IgD-negative memory B cell (primary cell): ENCODE results near the gene CNPY1. TPM values are rescaled to one million over a fixed set of nuclear protein-coding genes. Genes with fewer than 3 reads are reported as not detected.
"Not testable (repeated sequence)": the region's sequence is repeated elsewhere in the genome, so short reads cannot be mapped to it uniquely, and the experiment has no call there.

ENCODE experiments used
- H3K27ac Mint-ChIP-seq, 3 donors: one replicate each; pipeline ENCODE4 v1.8.0; 2020 to 2022; ENCODE audit warnings: mild to moderate bottlenecking in 3 of 3, mixed read lengths in 3 of 3, moderate library complexity in 1 of 3
- H3K27me3 Mint-ChIP-seq: one replicate; pipeline ENCODE4 v1.8.0; 2021; ENCODE audit warnings: mixed read lengths
- H3K36me3 Mint-ChIP-seq: one replicate; pipeline ENCODE4 v1.8.0; 2020; ENCODE audit warnings: mild to moderate bottlenecking, mixed read lengths
- H3K4me1 Mint-ChIP-seq, 3 donors: one replicate each; pipeline ENCODE4 v1.8.0; 2020 to 2022; ENCODE audit warnings: mixed read lengths in 3 of 3, mild to moderate bottlenecking in 1 of 3
- H3K4me3 Mint-ChIP-seq, 4 donors: one replicate each; pipeline ENCODE4 v1.8.0; 2020 to 2022; ENCODE audit warnings: mild to moderate bottlenecking in 4 of 4, mixed read lengths in 4 of 4, moderate library complexity in 3 of 4
- H3K9me3 Mint-ChIP-seq, 3 donors: one replicate each; pipeline ENCODE4 v1.8.0; 2020 to 2021; ENCODE audit warnings: mixed read lengths in 3 of 3, mild to moderate bottlenecking in 1 of 3
- polyA plus RNA-seq: library from polyadenylated mRNA; unstranded; fragments of 300-500 nt; fragmentation: Illumina TruSeq; gene quantifications from one replicate; pipeline ENCODE4 v1.2.3, GENCODE V29; 2021

The CNPY1 gene
- polyA plus RNA-seq, result not detected

- H3K36me3 Mint-ChIP-seq, result not testable (repeated sequence)
These were observed at the start of gene CNPY1 for GRCh38 chr7:155546449-155546848. TSS of gene CNPY1 (minus strand) at chr7:155546559. CDS start at chr7:155545929, 630 bp downstream.

DNA sequence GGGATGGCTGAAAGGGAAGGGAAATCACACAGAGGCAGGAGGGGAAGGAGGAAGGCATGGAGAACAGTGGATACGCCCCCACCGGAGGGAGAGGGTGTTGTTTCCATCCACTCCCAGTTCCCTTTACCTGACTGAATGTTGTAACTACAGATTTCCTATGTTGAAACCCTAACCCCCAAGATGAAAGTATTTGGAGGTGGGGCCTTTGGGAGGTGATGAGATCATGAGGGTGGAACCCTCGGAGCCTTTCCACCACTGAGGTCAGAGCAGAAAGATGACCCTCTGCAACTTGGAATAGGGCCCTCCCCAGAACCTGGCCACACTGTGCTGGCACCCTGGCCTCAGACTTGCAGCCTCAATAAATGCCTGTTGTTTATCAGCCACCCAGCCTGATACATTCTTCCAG is 48.6 kb upstream of the CNPY1 start:
- H3K27me3 Mint-ChIP-seq, result peaks cover 15% of the 10 kb centered on the region
- no peaks in the 10 kb centered on the region for H3K9me3 Mint-ChIP-seq
- peak overlapping the region in 1 of 3 donors; percentile 28 for H3K27ac Mint-ChIP-seq
- no peak overlapping the region for H3K4me3 Mint-ChIP-seq
- peaks cover 0 to 5% (median 3%) of the 10 kb centered on the region in 3 donors for H3K4me1 Mint-ChIP-seq
- H3K36me3 Mint-ChIP-seq, result no peaks in the 10 kb centered on the region

More at GRCh38 chr7:155546449-155546848, at the start of gene CNPY1:
- not testable (repeated sequence) for H3K27me3 Mint-ChIP-seq, H3K4me3 Mint-ChIP-seq, H3K27ac Mint-ChIP-seq, H3K9me3 Mint-ChIP-seq, H3K4me1 Mint-ChIP-seq

GRCh38 chr7:155594163-155594732 is 47.9 kb upstream of the CNPY1 start:
- H3K27me3 Mint-ChIP-seq, result peaks cover 14% of the 10 kb centered on the region
- H3K4me3 Mint-ChIP-seq, result no peak overlapping the region
- no peaks in the 10 kb centered on the region for H3K36me3 Mint-ChIP-seq
- H3K9me3 Mint-ChIP-seq, result no peaks in the 10 kb centered on the region
- no peak overlapping the region for H3K27ac Mint-ChIP-seq
- H3K4me1 Mint-ChIP-seq, result peaks cover 0 to 4% (median 3%) of the 10 kb centered on the region in 3 donors

DNA sequence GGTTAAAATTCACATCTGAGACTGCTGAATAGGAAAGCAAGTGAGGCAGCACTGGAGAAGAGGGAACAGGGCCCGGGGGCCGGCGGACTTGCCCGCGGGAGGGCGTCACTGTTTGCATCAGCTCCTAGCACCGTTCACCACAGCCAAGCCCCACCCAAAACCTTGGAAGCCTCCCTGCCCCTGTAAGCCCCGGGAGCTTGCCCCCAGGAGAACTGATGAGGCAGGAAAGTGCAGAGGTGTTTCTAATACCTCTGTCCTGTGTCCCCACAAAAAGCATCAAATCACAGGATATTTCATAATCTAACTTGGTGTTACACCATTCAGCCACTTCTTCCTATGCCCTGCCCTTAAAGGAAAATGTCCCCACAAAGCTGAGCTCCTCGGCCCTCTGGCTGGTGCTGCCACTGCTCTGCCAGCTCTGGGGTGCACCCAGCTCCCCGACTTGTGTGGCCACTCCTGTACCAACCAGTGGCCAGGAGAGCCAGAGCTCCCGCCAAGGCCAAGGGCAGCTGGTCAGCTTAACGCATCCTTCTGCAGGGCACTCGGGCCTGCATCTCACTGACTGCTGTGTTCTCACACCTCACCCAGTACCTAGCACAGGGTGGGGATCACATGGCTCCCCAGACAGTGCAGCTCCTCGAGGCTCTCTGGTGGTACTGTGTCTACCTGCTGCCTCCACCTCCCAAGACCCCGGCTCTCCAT is 47.3 kb upstream of the CNPY1 start:
- Mint-ChIP-seq H3K27me3 (peaks cover 9% of the 10 kb centered on the region), H3K4me3 (no peak overlapping the region), H3K4me1 (no peaks in the 10 kb centered on the region), H3K27ac (no peak overlapping the region), H3K36me3 (no peaks in the 10 kb centered on the region), H3K9me3 (no peaks in the 10 kb centered on the region)

GRCh38 chr7:155591055-155591775 is 44.9 kb upstream of the CNPY1 start:
- H3K36me3 Mint-ChIP-seq, result no peaks in the 10 kb centered on the region
- H3K27ac Mint-ChIP-seq, result no peak overlapping the region
- no peak overlapping the region for H3K4me3 Mint-ChIP-seq
- peaks cover 11% of the 10 kb centered on the region for H3K27me3 Mint-ChIP-seq
- no peaks in the 10 kb centered on the region for H3K9me3 Mint-ChIP-seq
- H3K4me1 Mint-ChIP-seq, result no peaks in the 10 kb centered on the region

GRCh38 chr7:155590215-155591018 is 44.1 kb upstream of the CNPY1 start:
- peaks cover 0 to under 1% (median 0%) of the 10 kb centered on the region in 3 donors for H3K4me1 Mint-ChIP-seq
- H3K27me3 Mint-ChIP-seq, result peaks cover 11% of the 10 kb centered on the region
- no peak overlapping the region for H3K4me3 Mint-ChIP-seq
- no peaks in the 10 kb centered on the region for H3K36me3 Mint-ChIP-seq
- H3K9me3 Mint-ChIP-seq, result no peaks in the 10 kb centered on the region
- H3K27ac Mint-ChIP-seq, result no peak overlapping the region

GRCh38 chr7:155589001-155589980 is 42.9 kb upstream of the CNPY1 start:
- Mint-ChIP-seq H3K4me1 (peaks cover 0 to 1% (median 0%) of the 10 kb centered on the region in 3 donors), H3K4me3 (no peak overlapping the region), H3K27me3 (peaks cover 11% of the 10 kb centered on the region), H3K9me3 (no peaks in the 10 kb centered on the region), H3K36me3 (no peaks in the 10 kb centered on the region), H3K27ac (no peak overlapping the region)

- Mint-ChIP-seq H3K27ac (no peak overlapping the region), H3K36me3 (no peaks in the 10 kb centered on the region), H3K4me1 (peaks cover 0 to 1% (median 0%) of the 10 kb centered on the region in 3 donors), H3K9me3 (no peaks in the 10 kb centered on the region), H3K4me3 (no peak overlapping the region), H3K27me3 (peaks cover 11% of the 10 kb centered on the region)
These were observed 42.2 kb upstream of the CNPY1 start for GRCh38 chr7:155588468-155588998.

DNA sequence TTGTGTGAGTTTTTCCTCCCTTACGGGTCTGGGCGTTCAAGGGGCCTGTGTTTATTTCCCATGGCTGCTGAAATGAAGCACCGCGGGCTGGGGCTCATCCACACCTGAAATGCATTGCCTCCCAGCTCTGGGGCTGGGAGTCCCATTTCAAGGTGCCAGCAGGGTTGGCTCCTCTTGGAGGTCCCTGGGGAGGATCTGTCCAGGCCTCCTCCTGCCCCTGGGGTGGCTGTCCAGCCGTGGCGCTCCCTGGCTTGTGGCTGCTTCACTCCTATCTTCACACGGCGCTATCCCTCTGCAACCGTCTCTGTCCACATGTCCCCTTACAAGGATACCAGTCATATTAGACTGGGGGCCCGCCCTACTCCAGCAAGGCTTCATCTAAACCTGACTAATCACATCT is 41.1 kb upstream of the CNPY1 start:
- Mint-ChIP-seq H3K4me3 (no peak overlapping the region), H3K27me3 (peaks cover 8% of the 10 kb centered on the region), H3K9me3 (no peaks in the 10 kb centered on the region), H3K4me1 (peaks cover 0 to 1% (median 0%) of the 10 kb centered on the region in 3 donors), H3K27ac (no peak overlapping the region), H3K36me3 (no peaks in the 10 kb centered on the region)

DNA sequence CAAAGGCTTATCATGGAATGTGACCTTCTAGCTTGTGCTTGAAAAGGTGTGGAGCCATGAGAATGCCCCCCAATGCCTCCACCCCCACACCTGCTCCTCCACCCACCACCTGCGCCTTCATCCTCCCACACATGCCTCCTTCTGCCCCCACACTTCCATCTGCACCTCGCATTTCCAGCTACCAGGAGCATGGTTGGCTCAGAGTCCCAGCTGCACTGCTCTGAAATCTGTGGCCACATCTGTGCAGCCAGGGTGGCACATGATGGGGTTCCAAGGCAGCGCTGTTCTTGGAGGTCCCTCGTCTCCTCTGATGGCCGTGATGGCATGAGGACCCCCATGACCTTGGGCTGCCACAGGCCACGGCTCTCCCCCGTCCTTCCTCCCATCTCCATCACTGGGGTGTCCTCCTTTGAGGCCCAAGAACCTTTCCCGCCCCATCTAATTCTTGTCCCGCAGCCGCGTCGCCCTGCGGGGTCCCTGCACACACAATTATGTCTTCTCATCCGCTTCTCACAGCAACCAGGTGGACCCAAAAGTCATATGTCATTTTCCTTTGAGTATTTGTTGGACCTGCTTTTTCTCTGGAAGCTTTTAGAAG is 40.6 kb upstream of the CNPY1 start:
- Mint-ChIP-seq H3K4me1 (peaks cover 0 to 1% (median 0%) of the 10 kb centered on the region in 3 donors), H3K4me3 (no peak overlapping the region), H3K27me3 (peaks cover 6% of the 10 kb centered on the region), H3K36me3 (no peaks in the 10 kb centered on the region), H3K27ac (no peak overlapping the region), H3K9me3 (no peaks in the 10 kb centered on the region)

GRCh38 chr7:155585951-155586350 is 39.6 kb upstream of the CNPY1 start:
- no peak overlapping the region for H3K4me3 Mint-ChIP-seq
- no peaks in the 10 kb centered on the region for H3K36me3 Mint-ChIP-seq
- peaks cover 2% of the 10 kb centered on the region for H3K27me3 Mint-ChIP-seq
- H3K4me1 Mint-ChIP-seq, result peaks cover 0 to 1% (median 0%) of the 10 kb centered on the region in 3 donors
- no peak overlapping the region for H3K27ac Mint-ChIP-seq
- H3K9me3 Mint-ChIP-seq, result no peaks in the 10 kb centered on the region

GRCh38 chr7:155585532-155585895 is 39.2 kb upstream of the CNPY1 start:
- no peak overlapping the region for H3K27ac Mint-ChIP-seq
- H3K4me1 Mint-ChIP-seq, result peaks cover 0 to 1% (median 0%) of the 10 kb centered on the region in 3 donors
- H3K27me3 Mint-ChIP-seq, result peaks cover 2% of the 10 kb centered on the region
- H3K4me3 Mint-ChIP-seq, result no peak overlapping the region
- H3K9me3 Mint-ChIP-seq, result no peaks in the 10 kb centered on the region
- no peaks in the 10 kb centered on the region for H3K36me3 Mint-ChIP-seq

- peaks cover 2% of the 10 kb centered on the region for H3K27me3 Mint-ChIP-seq
- no peak overlapping the region for H3K27ac Mint-ChIP-seq
- no peak overlapping the region for H3K4me3 Mint-ChIP-seq
- H3K4me1 Mint-ChIP-seq, result peaks cover 0 to 1% (median 0%) of the 10 kb centered on the region in 3 donors
- no peaks in the 10 kb centered on the region for H3K9me3 Mint-ChIP-seq
- no peaks in the 10 kb centered on the region for H3K36me3 Mint-ChIP-seq
These were observed 38.6 kb upstream of the CNPY1 start for GRCh38 chr7:155584763-155585531.
